ENCODE measurements around the gene ANKMY1.
A peak's percentile ranks its signal among the peaks of the same experiment; 100 is the strongest.

Gene ANKMY1

DNA sequence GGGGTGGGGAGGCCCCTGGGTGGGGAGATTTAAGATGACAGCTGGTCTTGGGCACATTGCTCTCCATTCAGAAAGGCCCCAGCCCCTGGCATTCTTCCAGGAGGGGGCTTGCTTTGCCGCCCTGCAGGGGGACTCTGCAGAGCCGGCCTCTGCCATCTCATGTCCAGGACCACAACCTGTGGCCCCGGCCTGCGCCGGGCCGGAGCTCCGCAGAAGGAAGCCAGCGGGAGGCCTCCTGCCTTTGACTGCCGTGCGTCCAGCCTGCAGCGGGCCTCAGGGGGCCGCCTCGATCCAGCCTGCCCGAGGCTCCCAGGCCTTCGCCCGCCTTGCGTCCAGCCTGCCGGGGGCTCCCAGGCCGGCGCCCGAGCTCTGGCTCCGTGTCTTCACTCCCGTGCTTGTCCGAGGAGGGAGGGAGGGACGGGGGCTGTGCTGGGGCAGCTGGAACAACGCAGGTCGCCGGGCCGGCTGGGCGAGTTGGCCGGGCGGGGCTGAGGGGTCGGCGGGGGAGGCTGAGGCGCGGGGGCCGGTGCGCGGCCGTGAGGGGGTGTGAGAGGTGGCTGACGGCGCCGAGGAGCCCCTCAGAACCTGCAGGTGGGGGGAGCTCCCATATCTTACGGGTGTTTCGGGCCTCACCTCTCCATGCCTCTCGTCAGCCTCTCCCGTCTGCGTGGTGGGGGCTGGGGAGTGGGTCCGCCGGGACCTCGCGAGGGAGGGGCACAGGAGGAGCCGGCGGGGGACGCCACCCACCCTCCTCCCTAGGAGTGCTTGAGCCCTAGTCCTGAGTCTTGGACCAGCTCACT is 101.9 kb downstream of the ANKMY1 start:
- no peak for DNase-seq

DNA sequence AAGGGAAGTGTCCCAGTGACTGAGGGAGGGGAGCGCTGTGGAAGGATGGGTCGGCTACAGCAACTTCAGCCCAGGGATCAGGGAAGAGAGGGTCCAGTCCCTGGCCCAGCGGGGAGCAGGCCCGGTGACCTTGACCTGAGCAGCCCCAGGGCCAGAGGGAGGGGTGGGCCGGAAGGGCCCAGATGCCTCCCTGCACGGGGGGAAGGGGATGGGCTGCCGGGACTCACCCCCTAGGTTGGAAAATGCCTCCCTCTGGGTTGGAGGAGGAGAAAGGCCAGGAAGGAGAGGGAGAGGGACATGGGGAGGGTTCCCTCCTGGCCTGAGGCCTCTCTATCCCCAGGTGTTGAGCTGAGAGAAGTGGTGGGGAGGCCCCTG is 102.5 kb downstream of the ANKMY1 start:
- DNase-seq: no peak

DNA sequence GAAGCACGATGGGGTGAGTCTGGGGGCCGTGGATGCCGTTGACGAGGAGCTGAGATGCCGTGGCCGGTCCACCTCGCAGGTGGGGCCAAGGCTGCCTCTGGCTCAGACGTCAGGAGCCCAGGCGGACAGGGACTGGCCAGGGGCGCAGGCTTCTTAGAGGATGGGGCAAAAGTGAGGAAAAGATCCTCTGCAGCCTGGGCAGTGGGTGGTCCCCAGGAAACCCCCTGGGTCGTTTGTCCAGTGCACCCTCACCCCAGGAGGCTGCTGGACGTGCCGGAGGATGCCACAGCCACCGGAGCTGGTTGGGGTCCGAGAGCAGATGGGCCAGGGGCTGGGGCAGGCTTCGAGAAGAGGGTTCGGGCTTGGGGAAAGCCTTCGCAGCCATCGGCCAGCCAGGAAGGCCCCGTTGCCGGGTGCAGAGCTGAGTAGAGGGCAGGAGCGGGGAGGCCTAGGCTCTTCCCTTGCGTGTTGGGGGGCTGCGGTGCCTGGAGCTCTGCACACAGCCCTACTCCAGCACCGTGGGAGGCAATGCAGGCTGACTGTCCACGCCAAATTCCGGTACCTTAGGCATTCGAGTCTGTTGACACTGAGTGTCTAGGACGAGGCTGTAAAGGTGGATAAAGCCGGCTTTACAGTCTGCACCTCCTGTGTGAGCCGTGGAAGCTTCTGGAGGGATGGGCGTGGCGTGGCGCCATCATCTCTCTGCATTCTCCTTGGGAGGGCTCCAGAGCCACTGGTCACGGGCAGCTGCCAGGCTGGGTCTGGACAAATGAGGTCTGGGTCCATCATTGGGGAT is 103.5 kb downstream of the ANKMY1 start:
- DNase-seq: no peak

DNA sequence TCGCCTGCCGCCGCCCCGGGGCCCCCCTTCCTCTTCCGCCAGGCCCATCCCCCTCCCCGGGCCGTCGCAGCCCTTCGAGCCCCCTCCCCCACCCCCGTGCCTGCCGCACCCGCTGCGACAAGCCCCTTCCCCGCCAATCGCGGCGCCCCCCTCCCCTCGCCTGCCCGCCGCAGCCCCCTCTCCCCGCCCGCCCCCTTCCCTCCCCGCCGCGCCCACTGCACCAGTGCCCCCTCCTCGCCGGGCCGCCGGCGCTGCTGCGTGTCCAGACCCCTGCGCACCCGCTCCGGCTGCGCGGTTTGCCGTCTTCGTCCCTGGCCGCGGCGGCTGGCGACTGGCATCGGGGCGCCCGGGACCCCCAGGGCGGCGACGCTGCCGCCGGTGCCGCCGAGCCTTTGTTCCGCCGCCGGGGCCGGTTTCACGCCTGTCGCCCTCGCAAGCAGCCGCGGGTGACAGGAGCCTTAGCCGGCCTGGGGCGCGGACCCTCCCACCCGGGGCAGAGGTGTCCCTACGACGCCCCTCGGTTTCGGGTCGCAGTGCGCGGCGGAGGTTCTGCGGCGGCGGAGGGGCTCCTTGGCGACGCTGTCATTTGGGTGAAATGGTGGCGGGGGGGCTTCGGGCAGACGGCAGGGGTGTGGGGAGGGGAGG is 104.2 kb downstream of the ANKMY1 start:
- DNase-seq: no peak

DNA sequence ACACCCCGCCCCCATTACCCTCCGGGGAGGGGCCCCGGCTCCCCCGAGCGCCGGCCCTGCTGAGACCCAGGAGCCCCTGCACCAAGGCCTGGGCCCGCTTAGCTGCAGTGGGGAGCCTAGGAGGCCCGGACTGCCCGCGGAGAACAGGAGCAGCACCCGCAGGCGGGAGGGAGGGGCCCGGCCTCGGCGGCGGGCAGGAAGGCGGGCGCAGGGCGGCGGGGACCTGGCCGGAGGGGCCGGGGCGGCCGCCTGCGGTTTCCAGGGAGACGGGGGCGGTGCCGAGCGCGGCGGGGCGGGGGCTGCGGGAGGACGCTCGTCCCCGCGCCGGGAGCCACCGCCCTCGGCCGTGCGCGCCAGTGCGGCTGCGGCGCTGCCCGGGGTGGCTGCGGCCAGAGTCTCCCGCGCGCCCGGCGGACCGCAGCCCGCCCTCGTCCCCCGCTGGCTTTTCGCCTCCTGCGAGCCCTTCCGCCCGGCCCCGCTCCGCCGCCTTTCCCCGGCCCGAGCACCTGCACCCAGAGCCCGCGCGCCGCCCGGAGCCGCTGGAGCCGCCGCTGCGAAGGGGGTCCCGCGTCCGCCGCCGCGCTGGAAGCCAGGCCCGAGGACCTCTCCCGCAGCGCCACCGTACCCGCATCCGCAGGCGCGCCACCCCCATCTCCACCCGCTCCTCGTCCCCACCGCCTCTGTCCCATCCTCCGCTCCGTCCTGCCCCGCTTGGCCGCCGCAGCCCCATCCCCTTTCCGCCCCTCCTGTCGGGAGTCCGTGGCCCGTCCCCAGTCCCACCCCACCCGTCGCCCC is 105.1 kb downstream of the ANKMY1 start:
- no peak for DNase-seq

DNA sequence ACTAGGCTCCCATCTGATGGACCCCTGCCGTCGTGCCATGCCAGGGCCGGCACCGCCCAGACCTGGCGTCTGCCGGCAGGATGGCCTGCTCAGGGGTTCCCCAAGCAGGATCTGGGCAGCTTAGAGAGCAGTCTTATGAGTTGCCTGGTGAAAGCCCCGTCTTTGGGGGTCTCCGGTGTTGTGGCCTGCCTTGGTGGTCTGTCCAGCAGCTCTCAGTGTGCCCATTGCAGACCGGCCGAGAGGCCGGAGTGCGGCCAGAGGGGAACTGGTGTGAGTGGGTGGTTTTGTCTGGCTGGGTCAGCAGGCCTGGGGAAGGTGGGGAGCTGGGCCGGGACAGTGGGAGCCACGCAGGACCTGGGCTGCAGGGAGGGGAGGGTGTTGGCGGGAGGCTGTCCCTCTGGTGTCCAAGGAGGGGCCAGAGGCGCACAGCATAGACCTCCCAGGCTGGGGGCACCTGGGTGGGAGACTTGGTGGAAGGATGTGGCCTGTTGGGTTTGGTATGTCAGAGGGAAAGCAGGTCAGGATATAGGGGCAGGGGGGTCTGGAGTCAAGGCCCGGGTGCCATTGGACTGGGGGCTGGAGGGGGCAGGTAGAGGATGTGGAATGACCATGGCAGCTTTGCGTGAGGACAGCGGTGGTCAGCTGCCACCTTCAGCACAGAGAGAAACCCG is 105.9 kb downstream of the ANKMY1 start:
- no peak for DNase-seq

DNA sequence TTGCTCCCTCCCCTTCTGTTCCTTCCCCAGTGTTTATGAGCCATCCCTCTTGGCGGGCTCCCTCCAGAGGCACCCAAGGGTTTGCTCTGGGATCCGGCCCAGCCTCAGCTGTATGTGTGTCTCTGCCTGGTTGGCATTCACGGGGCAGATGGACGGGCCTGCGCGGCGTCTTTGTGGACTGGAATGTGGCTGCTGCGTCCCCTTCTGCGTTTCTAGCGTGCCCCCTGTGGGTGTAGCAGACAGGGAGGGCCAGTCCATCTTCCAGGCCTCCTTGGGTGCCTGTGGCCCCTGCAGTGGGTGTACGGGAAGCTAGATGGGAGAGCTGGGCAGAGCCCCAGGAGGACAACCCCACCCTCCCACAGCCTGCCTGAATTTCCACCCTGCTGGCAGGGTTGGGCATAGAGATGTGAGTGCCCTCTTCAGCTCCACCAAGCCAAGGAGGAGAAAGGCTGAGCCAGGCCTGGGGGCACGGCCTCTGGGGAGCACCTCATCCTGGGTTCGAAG is 106.6 kb downstream of the ANKMY1 start:
- DNase-seq: no peak

DNA sequence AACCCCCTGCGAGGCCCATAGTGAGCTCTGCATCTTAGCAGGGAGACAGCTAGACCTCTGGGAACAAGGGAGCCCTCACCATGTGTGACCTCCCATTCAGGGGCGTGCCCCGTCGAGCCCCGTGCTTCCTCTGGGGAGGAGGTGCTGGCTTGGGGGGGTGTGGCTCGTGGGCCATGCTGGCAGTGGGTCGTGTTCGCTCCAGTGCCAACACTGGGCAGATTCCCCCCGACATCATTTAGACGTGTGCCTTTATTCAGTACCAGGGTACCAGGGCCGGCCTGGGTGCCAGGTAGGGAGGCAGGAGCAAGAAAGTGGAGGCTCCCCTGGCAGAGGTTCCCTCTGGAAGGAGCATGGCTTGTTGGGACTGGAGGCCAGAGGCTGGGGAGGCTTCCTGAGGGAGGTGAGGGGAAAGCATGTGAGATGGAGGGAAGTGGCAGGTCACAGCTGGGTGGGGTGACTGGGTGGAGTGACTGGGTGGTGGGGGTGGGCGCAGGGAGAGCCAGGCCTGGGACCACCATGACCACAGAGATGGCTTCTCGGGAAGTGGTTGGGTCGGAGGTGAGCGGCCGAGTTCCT is 107.2 kb downstream of the ANKMY1 start:
- no peak for DNase-seq

DNA sequence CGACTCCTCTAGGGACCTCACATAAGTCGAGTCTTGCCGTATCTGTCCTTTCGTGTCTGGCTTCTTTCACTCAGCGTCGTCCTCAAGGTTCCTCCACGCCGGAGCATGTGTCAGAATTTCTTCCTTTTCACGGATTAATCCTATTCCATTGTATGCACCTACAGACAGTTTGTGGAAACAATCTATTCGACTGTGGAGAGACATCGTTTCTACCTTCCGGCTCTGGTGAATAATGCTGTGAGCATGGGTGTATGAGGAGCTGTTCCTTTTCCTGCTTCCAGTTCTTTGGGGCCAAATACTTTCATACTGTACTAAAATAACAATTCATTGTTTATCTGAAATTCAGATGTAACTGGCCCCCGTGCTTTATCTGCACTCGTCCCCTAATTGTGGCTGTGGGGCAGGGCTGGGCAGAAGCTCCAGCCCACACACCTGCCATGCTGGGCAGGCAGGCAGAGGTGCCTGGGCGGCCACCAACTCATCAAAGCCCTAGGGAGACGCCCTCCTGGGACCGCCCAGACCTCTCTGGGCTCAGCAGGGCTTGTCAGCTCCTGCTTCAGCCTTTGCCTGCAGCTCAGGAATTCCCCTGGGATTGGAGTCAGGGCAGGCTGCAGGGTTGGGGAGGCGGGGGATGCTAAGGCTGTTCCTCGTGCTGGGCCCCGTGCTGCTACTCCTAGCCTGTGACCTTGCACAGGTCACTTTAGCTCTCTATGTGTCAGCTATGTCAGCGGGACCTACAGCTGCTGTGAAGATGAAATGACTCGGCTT is 107.8 kb downstream of the ANKMY1 start:
- DNase-seq: peak; percentile 72

DNA sequence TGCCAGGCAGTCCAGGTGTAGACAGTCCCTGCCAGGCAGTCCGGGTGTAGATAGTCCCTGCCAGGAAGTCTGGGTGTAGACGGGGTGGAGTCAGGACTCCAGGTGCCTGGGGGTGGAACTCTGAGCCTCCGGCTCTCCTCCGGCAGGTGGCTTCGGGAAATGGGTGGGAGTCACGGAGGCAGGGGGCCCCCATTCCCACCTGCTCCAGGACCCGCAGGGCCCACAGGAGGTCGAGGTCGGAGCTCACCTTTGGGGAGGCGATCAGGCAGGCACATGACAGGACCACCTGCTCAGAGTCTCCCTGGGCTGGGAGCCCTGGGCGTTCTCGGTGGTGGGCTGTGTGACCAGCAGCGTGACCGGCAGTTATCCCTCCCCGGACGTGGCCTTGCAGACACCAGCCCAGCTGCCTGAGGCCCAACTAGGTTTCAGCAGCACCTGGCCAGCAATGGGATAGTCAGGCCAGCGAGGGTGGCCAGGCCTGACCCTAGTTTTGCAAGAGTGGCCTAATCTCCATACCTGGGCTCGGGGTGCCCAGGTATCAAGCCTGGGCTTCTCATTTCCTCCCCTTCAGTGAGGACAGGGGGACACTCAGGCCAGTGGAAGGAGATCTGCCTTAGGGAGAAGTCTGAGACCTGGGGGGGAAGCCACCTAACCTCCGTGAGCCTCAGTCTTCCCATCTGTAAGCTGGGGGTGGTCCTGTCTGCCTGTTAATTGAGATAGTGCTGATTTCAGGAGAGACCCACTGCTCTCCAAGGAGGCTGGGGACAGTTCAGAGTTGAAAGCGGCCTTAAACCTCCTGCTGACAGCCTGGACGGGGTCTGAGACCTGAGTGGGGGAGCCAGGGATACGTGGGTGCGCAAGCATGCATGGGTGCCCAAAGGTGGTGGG is 109.2 kb downstream of the ANKMY1 start:
- DNase-seq: no peak

DNA sequence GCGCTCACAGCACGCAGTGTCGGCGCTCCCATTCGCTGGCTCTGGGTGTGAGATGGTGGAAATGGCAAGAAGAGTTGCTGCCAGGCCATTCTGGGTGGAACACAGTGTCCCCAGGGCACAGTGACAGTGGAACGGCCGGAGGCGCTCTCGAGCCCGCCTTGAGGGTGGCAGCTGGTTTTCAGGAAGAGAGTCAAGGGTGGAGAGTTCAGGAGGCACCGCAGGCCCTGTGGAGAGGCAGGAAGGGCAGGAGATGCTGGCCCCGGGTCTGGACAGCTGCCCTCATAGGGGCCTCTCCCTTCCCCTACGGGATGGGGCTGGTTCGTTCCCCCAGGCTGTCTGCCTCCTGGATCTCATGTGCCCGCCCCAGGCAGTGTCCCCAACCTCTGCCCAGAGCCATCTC is 109.9 kb downstream of the ANKMY1 start:
- no peak for DNase-seq

DNA sequence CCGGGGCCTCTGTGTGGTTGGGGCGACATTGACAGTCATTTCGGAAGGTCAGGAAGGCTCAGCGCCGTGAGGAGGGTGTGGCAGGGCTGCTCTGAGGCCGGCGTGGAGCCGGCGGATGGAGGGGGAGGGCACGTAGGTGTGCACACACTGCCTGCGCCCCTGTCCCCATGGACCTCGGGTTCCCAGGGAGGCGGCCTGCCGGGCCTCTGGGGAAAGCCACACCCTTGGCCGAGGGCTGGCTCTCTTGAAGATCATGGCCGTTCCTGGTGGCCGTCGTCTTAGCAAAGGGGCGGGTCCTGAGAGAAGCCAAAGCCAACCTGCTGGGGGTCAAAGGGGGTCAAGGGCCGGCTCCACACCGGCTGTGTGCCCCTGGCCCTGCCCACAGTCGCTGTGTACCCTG is 110.5 kb downstream of the ANKMY1 start:
- DNase-seq: no peak

DNA sequence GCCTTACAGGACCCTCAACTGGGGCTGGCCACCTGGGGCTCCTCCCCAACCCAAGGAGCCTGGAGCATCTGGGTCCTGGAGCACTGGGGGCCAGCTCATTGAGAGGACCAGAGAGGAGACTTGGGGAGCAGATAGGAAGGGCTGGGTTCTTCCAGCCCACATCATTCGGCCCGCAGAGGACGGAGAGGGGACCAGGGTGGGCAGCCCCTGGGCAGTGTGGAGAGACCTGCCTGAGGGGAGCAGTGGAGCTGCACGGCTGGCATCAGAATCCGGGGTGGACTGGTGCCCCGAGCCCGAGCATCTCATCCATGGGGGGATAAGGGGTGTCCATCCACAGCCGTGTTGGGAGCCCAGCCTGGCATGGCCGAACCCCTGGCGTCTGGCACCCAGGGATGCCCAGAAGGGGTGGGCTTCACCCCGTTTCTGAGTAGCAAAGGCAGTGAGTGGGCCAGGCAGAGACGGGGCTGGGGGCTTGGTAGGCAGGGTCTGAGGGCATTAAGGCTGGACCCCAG is 111.1 kb downstream of the ANKMY1 start:
- no peak for DNase-seq

DNA sequence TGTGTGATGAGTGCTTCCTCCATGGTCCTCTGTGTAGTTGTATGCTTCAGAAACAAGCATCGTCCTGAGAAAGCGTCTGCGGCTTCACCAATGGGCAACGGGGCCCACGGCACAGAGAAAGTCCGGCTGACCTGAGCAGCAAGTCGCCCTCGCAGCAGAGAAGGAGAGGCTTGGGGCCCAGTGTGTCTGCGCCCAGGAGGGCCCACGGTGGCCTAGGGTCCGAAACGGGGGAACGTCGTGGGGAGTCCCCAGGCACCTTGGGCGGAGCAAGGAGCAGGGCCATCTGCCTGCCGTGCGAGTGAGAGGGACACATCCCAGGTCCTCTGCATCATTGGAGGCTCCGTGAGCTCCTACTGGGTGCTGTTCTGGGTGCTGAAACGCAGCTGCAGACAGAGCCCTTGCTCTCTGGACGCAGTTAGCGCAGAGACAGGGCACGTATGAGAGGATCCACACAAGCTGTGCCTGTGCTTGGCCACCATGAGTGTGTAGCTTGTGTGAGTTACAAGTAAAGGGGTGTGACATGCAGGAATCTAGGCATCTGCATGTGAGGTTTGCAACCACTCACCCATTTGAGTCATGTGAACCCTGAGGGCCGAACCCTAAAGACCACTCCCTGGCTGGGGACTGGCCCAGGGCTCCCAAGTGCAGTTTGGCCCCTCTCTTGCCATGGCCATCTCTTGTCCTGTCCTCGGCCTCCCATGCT is 111.7 kb downstream of the ANKMY1 start:
- no peak for DNase-seq

DNA sequence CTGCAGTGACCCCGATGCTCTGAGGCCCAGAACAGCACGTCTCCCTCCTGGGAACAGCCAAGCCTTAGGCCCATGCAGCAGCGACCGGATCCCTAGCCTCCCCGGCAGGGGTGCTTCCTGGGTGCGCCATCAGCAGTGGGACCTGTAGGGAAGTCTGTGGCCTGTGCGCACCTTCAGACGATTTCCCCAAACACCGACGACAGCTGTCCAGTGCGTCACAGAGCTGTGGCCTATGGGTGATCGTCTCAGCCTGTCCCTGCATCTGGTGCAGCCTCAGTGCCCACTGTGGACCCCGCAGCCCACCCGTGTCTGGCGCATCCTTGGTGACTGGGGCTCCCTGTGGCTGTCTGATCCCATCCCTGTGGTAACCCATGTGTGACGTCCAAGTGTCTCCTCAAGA is 113.3 kb downstream of the ANKMY1 start:
- no peak for DNase-seq

DNA sequence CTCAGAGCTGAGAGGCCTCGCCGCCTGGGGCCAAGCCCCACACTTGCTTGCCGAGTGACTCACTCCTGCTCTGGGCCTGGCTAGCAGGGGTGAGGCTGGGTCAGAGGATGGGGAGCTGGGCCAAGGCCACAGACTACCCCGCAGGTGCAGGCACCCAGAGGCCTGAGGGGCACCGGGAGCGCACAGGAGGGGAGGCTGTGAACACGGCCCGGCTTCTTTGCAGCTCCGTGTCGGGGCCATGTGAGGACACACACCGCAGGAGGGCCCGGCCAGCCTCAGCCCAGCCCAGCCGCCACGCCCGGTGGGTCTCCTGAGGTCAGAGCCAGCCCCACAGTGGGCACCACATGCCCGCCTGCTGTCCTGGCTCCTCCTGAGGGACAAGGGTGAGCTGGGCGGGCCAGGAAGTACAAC is 113.9 kb downstream of the ANKMY1 start:
- DNase-seq: no peak

DNA sequence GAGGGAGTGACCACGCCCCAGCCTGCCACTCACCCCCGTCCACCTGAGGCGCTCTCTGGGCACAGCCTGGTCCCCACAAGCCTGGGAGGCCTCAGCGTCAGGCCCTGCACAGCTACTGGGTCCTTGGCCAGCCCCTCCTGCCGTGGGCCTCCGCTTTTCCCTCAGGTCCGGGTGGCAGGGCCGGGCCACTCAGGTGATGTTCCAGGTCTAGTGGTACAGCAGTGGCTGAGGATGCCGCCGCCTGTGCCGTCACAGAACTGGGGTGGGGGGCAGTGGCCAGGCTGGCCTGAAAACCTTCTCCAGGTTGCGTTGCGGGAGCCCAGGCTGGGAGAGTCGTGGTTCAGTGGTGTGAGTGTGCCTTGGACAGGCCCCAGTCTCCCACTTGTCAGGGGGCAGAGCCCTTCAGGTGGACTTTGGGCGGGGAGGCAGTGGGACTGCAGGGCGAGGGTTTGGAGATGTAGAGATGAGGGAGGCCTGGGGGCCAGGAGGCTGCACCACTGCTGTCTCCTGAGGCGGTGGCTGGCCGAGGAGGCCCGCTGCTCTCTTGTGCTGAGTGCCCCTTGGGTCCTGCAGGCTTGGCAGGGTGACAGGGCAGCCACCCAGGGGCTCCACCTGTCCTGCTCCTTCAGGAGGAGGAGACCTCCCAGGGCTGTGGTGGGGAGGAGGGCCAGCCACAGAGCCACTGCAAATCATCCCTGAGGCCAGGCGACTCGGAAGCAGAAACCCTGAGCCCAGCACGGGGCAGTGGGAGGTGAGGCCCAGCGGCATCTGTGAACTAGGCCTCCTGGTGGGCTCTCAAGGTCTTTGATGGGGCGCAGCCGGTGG is 114.7 kb downstream of the ANKMY1 start:
- DNase-seq: no peak

DNA sequence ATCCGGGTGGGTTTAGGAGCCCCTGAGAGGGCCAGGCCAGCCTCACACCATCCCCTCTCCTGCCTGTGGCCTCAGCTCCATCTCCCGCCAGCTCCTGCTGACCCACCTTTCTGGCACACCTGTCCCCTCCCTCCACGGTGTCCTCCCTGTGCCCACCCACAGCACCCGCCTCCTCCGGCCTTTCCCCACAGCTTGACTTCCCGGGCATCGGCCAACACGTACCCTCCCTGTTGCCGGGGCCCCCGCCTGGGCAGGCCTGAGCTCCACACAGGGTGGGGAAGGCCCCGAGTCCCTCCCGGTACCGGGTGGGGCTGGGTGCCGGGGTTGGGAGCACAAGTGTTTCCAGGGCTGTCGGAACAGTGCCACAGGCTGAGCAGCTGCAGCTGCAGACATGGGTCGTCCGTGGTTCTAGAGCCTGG is 115.8 kb downstream of the ANKMY1 start:
- no peak for DNase-seq
